Fibroblast of lung (primary cell): ENCODE data around the gene SMG7. TPM values are rescaled to one million over a fixed set of nuclear protein-coding genes. Genes with fewer than 3 reads are reported as not detected.

Source experiments
- DNase-seq, 2 donors: peaks; one replicate each; pipeline versions ENCODE4 v3.0.0 to v3.0.0-alpha.2; 2010; ENCODE audit warnings: low read depth in 2 of 2
- H2AFZ ChIP-seq: 2 replicates; pipeline ENCODE4 v1.5.1; 2012; ENCODE audit warnings: low read length, control low read depth, inconsistent platforms
- H3K27ac ChIP-seq: 2 replicates; pipeline ENCODE4 v1.5.1; 2011; ENCODE audit warnings: low read length, control low read depth; ENCODE audit not compliant: insufficient read depth
- H3K27me3 ChIP-seq: 2 replicates; pipeline ENCODE4 v1.5.1; 2011; ENCODE audit warnings: mild to moderate bottlenecking, low read length; ENCODE audit not compliant: control insufficient read depth, insufficient read depth
- H3K36me3 ChIP-seq: 2 replicates; pipeline ENCODE4 v1.5.1; 2011; ENCODE audit warnings: low read length; ENCODE audit not compliant: control insufficient read depth, insufficient read depth
- H3K4me1 ChIP-seq: 2 replicates; pipeline ENCODE4 v1.5.1; 2011; ENCODE audit warnings: low read length; ENCODE audit not compliant: control insufficient read depth, insufficient read depth; ENCODE audit errors: extremely low read depth
- H3K4me2 ChIP-seq: 2 replicates; pipeline ENCODE4 v1.5.1; 2011; ENCODE audit warnings: low read length, control low read depth; ENCODE audit not compliant: insufficient read depth; ENCODE audit errors: extremely low read depth
- H3K4me3 ChIP-seq, 4 experiments: fragments of 200-600 bp in 1 of 4; sonication (generic) in 1 of 4; replicated peaks in 1 of 4; 2 replicates each; pipeline ENCODE4 v1.5.1; 2011 to 2016; ENCODE audit warnings: low read length in 4 of 4, low read depth in 3 of 4, mild to moderate bottlenecking in 3 of 4, control low read depth in 2 of 4, inconsistent platforms in 1 of 4, mixed read lengths in 1 of 4; ENCODE audit not compliant: insufficient read depth in 1 of 4; ENCODE audit errors: control extremely low read depth in 1 of 4
- H3K79me2 ChIP-seq: 2 replicates; pipeline ENCODE4 v1.5.1; 2012; ENCODE audit warnings: mild to moderate bottlenecking, low read length, inconsistent platforms; ENCODE audit not compliant: control insufficient read depth, insufficient read depth
- H3K9ac ChIP-seq: 2 replicates; pipeline ENCODE4 v1.5.1; 2011; ENCODE audit warnings: mild to moderate bottlenecking, low read length, control low read depth; ENCODE audit not compliant: insufficient read depth
- H3K9me3 ChIP-seq: 2 replicates; pipeline ENCODE4 v1.5.1; 2012; ENCODE audit warnings: low read depth, low read length; ENCODE audit not compliant: control insufficient read depth, insufficient read depth
- H4K20me1 ChIP-seq: 2 replicates; pipeline ENCODE4 v1.5.1; 2011; ENCODE audit warnings: low read length; ENCODE audit not compliant: control insufficient read depth, insufficient read depth; ENCODE audit errors: extremely low read depth
- CTCF ChIP-seq, 2 donors: IDR thresholded peaks in 1 of 2; conservative IDR thresholded peaks in 1 of 2; 1 replicate in 1 of 2; 2 replicates in 1 of 2; pipeline ENCODE4 v1.5.1; 2011 to 2012; ENCODE audit warnings: low read length in 2 of 2, control low read depth in 1 of 2, inconsistent platforms in 1 of 2, low read depth in 1 of 2, mild to moderate bottlenecking in 1 of 2
- EZH2 ChIP-seq: IDR thresholded peaks from 2 replicates; pipeline ENCODE4 v1.5.1; 2012; ENCODE audit warnings: low read length, control low read depth, mild to moderate bottlenecking; ENCODE audit errors: missing control alignments
- polyA plus RNA-seq, 2 donors: library from polyadenylated mRNA; depleted of rRNA in 1 of 2; stranded (reverse) in 1 of 2; unstranded in 1 of 2; fragments of >200 nt; gene quantifications; 2 replicates each; pipeline ENCODE4 v1.2.1, GENCODE V29; 2011 to 2012; ENCODE audit warnings: missing spikeins in 1 of 2
- total RNA-seq: library from RNA; depleted of rRNA; stranded (reverse); fragments of >200 nt; gene quantifications from 2 replicates; pipeline ENCODE4 v1.2.1, GENCODE V29; 2014

The SMG7 gene
- total and polyA plus RNA-seq, 2 donors (not counting 1 experiment from before 2014, with no cell fraction given): 23.1 to 30.7 TPM

- Histone ChIP-seq H3K4me1 (peaks cover 5% of the 10 kb centered on the region), H3K36me3 (no peaks in the 10 kb centered on the region), H3K4me2 (no peak overlapping the region), H2AFZ (no peak overlapping the region), H3K9me3 (no peaks in the 10 kb centered on the region), H3K9ac (no peak overlapping the region), H3K27me3 (no peaks in the 10 kb centered on the region), H3K79me2 (no peaks in the 10 kb centered on the region), H3K27ac (no peak overlapping the region), H4K20me1 (no peaks in the 10 kb centered on the region), H3K4me3 (no peak overlapping the region)
- no peak for TF ChIP-seq EZH2
- no peak for TF ChIP-seq CTCF (conservative IDR thresholded peaks at IDR 0.05 in 1 of 2, IDR thresholded peaks at IDR 0.05 in 1 of 2; ENCODE audit: low read depth in 1 of 2, low read length in 2 of 2)
- DNase-seq: no peak
Measured at GRCh38 chr1:183562701-183563100, 90.4 kb downstream of the SMG7 start.

GRCh38 chr1:183565261-183565660 is 93.0 kb downstream of the SMG7 start:
- Histone ChIP-seq H2AFZ (no peak overlapping the region), H3K36me3 (no peaks in the 10 kb centered on the region), H3K4me3 (no peak overlapping the region), H3K9ac (no peak overlapping the region), H3K79me2 (no peaks in the 10 kb centered on the region), H3K4me2 (no peak overlapping the region), H3K27ac (no peak overlapping the region), H3K27me3 (no peaks in the 10 kb centered on the region), H3K9me3 (no peaks in the 10 kb centered on the region), H4K20me1 (no peaks in the 10 kb centered on the region), H3K4me1 (peaks cover 8% of the 10 kb centered on the region)
- no peak for DNase-seq
- no peak for TF ChIP-seq CTCF (conservative IDR thresholded peaks at IDR 0.05 in 1 of 2, IDR thresholded peaks at IDR 0.05 in 1 of 2; ENCODE audit: low read depth in 1 of 2, low read length in 2 of 2)
- no peak for TF ChIP-seq EZH2

- Histone ChIP-seq H3K4me3 (no peak overlapping the region), H3K9me3 (no peaks in the 10 kb centered on the region), H3K4me2 (no peak overlapping the region), H4K20me1 (no peaks in the 10 kb centered on the region), H3K4me1 (peaks cover 8% of the 10 kb centered on the region), H3K9ac (no peak overlapping the region), H3K36me3 (no peaks in the 10 kb centered on the region), H3K27me3 (no peaks in the 10 kb centered on the region), H3K27ac (no peak overlapping the region), H3K79me2 (no peaks in the 10 kb centered on the region), H2AFZ (no peak overlapping the region)
- DNase-seq: no peak
- TF ChIP-seq CTCF (conservative IDR thresholded peaks at IDR 0.05 in 1 of 2, IDR thresholded peaks at IDR 0.05 in 1 of 2; ENCODE audit: low read depth in 1 of 2, low read length in 2 of 2): no peak
- no peak for TF ChIP-seq EZH2
Measured at GRCh38 chr1:183566026-183566425, 93.7 kb downstream of the SMG7 start.
